ENCODE measurements around the gene XBP1. TPM values are rescaled to one million over a fixed set of nuclear protein-coding genes. Genes with fewer than 3 reads are reported as not detected.
A peak's percentile ranks its signal among the peaks of the same experiment; 100 is the strongest.

The XBP1 gene
- total and polyA plus RNA-seq, 2 of the 13 experiments (the other 11 are each of a cell fraction or from before 2014, with no cell fraction given), result 416 to 427 TPM

DNA sequence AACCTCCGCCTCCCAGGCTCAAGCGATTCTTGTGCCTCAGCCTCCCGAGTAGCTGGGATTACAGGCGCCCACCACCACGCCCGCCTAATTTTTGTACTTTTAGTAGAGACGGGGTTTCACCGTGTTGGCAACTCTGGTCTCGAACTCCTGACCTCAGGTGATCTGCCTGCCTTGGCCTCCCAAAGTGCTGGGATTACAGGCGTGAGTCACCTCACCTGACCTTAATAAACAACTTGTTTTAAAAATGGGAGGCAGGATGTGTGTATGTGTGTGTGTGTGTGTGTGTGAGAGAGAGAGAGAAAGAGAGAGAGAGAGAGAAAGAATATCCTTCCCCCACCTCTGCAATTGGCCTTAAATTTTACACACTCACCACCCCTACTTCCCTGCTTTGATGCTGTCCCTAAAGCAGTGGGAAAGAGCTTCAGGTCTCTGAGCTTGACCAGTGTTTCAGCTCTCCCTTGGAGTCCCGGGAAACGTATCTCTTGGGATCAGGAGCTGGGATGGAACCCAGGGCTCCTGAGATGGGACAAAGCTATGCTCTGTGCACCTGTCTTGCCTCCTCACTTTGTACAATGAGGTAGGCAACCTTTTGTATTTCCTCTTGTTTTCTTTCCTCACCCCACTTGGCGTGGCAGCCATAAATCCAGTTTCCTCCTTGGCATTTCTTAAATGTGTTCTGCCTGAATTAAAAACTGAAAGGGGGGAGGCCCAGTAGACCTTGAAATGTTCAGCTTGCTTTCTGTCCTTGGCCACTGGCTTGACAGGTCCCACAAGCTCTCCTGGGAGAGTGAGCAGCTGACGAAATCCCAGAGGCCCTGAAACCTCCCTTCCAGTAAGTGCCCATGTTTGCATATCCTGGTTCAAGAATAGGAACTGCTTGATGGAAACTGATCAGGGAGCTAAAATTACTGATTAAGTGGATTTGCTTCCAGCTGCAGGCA lies 17.8 kb upstream of the XBP1 start (continued):
- TF ChIP-seq, protein P1, sequence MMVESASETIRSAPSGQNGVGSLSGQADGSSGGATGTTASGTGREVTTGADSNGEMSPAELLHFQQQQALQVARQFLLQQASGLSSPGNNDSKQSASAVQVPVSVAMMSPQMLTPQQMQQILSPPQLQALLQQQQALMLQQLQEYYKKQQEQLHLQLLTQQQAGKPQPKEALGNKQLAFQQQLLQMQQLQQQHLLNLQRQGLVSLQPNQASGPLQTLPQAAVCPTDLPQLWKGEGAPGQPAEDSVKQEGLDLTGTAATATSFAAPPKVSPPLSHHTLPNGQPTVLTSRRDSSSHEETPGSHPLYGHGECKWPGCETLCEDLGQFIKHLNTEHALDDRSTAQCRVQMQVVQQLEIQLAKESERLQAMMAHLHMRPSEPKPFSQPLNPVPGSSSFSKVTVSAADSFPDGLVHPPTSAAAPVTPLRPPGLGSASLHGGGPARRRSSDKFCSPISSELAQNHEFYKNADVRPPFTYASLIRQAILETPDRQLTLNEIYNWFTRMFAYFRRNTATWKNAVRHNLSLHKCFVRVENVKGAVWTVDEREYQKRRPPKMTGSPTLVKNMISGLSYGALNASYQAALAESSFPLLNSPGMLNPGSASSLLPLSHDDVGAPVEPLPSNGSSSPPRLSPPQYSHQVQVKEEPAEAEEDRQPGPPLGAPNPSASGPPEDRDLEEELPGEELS (CRISPR knock-in tag; IDR thresholded peaks at IDR 0.05), result peak; percentile 48
- TF ChIP-seq EED (CRISPR knock-in tag; IDR thresholded peaks at IDR 0.05), result no peak
- TF ChIP-seq, protein P2, sequence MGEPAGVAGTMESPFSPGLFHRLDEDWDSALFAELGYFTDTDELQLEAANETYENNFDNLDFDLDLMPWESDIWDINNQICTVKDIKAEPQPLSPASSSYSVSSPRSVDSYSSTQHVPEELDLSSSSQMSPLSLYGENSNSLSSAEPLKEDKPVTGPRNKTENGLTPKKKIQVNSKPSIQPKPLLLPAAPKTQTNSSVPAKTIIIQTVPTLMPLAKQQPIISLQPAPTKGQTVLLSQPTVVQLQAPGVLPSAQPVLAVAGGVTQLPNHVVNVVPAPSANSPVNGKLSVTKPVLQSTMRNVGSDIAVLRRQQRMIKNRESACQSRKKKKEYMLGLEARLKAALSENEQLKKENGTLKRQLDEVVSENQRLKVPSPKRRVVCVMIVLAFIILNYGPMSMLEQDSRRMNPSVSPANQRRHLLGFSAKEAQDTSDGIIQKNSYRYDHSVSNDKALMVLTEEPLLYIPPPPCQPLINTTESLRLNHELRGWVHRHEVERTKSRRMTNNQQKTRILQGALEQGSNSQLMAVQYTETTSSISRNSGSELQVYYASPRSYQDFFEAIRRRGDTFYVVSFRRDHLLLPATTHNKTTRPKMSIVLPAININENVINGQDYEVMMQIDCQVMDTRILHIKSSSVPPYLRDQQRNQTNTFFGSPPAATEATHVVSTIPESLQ (CRISPR knock-in tag; conservative IDR thresholded peaks at IDR 0.05), result no peak
- TF ChIP-seq ZNF563 (CRISPR knock-in tag; IDR thresholded peaks at IDR 0.05), result no peak
- TF ChIP-seq ZFP62 (CRISPR knock-in tag; IDR thresholded peaks at IDR 0.05), result no peak
- no peak for TF ChIP-seq YEATS2 (CRISPR knock-in tag; IDR thresholded peaks at IDR 0.05; ENCODE audit: borderline replicate concordance)
- peak; percentile 57; the same call in 1 of the 2 replicates for TF ChIP-seq FOXP1 (IDR thresholded peaks at IDR 0.05)
- TF ChIP-seq FOXP1 (CRISPR knock-in tag; IDR thresholded peaks at IDR 0.05), result peak; percentile 81
- TF ChIP-seq ZNF749 (CRISPR knock-in tag; IDR thresholded peaks at IDR 0.05; ENCODE audit: borderline replicate concordance), result no peak
- TF ChIP-seq ZNF382 (CRISPR knock-in tag; IDR thresholded peaks at IDR 0.05; ENCODE audit: borderline replicate concordance), result no peak
- TF ChIP-seq KLF16 (CRISPR knock-in tag; IDR thresholded peaks at IDR 0.05), result peak in 1 of 2 experiments; percentile 38; a peak in 1 of 4 replicates
- TF ChIP-seq ZNF343 (CRISPR knock-in tag; IDR thresholded peaks at IDR 0.05), result no peak
- TF ChIP-seq ARNT2 (CRISPR knock-in tag; IDR thresholded peaks at IDR 0.05; ENCODE audit: low read depth), result 0 out of 2 replicates have a peak, but pooled peaks have one; percentile 51
- peak; percentile 34; the same call in 1 of the 2 replicates for TF ChIP-seq CBFB (CRISPR knock-in tag; IDR thresholded peaks at IDR 0.05)
- no peak for TF ChIP-seq ZNF180 (CRISPR knock-in tag; IDR thresholded peaks at IDR 0.05; ENCODE audit: borderline replicate concordance, low read depth)
- no peak for TF ChIP-seq ZNF383 (CRISPR knock-in tag; IDR thresholded peaks at IDR 0.05; ENCODE audit: borderline replicate concordance)
- TF ChIP-seq, protein P3, sequence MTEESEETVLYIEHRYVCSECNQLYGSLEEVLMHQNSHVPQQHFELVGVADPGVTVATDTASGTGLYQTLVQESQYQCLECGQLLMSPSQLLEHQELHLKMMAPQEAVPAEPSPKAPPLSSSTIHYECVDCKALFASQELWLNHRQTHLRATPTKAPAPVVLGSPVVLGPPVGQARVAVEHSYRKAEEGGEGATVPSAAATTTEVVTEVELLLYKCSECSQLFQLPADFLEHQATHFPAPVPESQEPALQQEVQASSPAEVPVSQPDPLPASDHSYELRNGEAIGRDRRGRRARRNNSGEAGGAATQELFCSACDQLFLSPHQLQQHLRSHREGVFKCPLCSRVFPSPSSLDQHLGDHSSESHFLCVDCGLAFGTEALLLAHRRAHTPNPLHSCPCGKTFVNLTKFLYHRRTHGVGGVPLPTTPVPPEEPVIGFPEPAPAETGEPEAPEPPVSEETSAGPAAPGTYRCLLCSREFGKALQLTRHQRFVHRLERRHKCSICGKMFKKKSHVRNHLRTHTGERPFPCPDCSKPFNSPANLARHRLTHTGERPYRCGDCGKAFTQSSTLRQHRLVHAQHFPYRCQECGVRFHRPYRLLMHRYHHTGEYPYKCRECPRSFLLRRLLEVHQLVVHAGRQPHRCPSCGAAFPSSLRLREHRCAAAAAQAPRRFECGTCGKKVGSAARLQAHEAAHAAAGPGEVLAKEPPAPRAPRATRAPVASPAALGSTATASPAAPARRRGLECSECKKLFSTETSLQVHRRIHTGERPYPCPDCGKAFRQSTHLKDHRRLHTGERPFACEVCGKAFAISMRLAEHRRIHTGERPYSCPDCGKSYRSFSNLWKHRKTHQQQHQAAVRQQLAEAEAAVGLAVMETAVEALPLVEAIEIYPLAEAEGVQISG (CRISPR knock-in tag; IDR thresholded peaks at IDR 0.05), result 0 out of 2 replicates have a peak, but pooled peaks have one; percentile 21
- TF ChIP-seq ZNF652 (CRISPR knock-in tag; IDR thresholded peaks at IDR 0.05; ENCODE audit: borderline replicate concordance, low read depth), result no peak
- TF ChIP-seq SAP130 (CRISPR knock-in tag; IDR thresholded peaks at IDR 0.05; ENCODE audit: low read depth), result peak; percentile 66
- peak; percentile 66 for TF ChIP-seq HNF4A (CRISPR knock-in tag; IDR thresholded peaks at IDR 0.05)
- TF ChIP-seq, protein P4, sequence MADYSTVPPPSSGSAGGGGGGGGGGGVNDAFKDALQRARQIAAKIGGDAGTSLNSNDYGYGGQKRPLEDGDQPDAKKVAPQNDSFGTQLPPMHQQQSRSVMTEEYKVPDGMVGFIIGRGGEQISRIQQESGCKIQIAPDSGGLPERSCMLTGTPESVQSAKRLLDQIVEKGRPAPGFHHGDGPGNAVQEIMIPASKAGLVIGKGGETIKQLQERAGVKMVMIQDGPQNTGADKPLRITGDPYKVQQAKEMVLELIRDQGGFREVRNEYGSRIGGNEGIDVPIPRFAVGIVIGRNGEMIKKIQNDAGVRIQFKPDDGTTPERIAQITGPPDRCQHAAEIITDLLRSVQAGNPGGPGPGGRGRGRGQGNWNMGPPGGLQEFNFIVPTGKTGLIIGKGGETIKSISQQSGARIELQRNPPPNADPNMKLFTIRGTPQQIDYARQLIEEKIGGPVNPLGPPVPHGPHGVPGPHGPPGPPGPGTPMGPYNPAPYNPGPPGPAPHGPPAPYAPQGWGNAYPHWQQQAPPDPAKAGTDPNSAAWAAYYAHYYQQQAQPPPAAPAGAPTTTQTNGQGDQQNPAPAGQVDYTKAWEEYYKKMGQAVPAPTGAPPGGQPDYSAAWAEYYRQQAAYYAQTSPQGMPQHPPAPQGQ (CRISPR knock-in tag; IDR thresholded peaks at IDR 0.05; ENCODE audit: borderline replicate concordance), result no peak

Measured in HepG2 (cell line).